GM23248 (cell line): Measurements from ENCODE around the gene HHIPL1. TPM values are rescaled to one million over a fixed set of nuclear protein-coding genes. Genes with fewer than 3 reads are reported as not detected.

ENCODE experiments used
- DNase-seq: peaks from one replicate; pipeline ENCODE4 v3.0.0-alpha.2; 2015
- H2AFZ ChIP-seq: fragments of 200-600 bp; sonication (generic); 2 replicates; pipeline ENCODE4 v1.6.1; 2016; ENCODE audit warnings: antibody characterized with exemption
- H3F3A ChIP-seq: fragments of 200-600 bp; sonication (generic); 2 replicates; pipeline ENCODE4 v1.6.1; 2016; ENCODE audit warnings: mild to moderate bottlenecking, antibody characterized with exemption, mixed run types; ENCODE audit not compliant: insufficient read depth
- H3K27ac ChIP-seq: fragments of 200-600 bp; sonication (generic); 2 replicates; pipeline ENCODE4 v1.5.1; 2016; ENCODE audit warnings: mild to moderate bottlenecking
- H3K27me3 ChIP-seq: fragments of 200-600 bp; sonication (generic); replicated peaks from 2 replicates; pipeline ENCODE4 v1.6.1; 2016; ENCODE audit warnings: mild to moderate bottlenecking; ENCODE audit not compliant: insufficient read depth
- H3K36me3 ChIP-seq: fragments of 200-600 bp; sonication (generic); 2 replicates; pipeline ENCODE4 v1.6.1; 2016; ENCODE audit warnings: low read depth, mild to moderate bottlenecking
- H3K4me1 ChIP-seq: fragments of 200-600 bp; sonication (generic); 2 replicates; pipeline ENCODE4 v1.6.1; 2016; ENCODE audit warnings: mild to moderate bottlenecking; ENCODE audit not compliant: insufficient read depth
- H3K4me2 ChIP-seq: fragments of 200-600 bp; sonication (generic); one replicate; pipeline ENCODE4 v1.6.1; 2016; ENCODE audit warnings: mild to moderate bottlenecking; ENCODE audit not compliant: unreplicated experiment
- H3K4me3 ChIP-seq: fragments of 200-600 bp; sonication (generic); 2 replicates; pipeline ENCODE4 v1.5.1; 2016; ENCODE audit warnings: mild to moderate bottlenecking
- H3K79me2 ChIP-seq: fragments of 200-600 bp; sonication (generic); 2 replicates; pipeline ENCODE4 v1.6.1; 2016; ENCODE audit warnings: mild to moderate bottlenecking; ENCODE audit not compliant: insufficient read depth
- H3K9ac ChIP-seq: fragments of 200-600 bp; sonication (generic); 2 replicates; pipeline ENCODE4 v1.6.1; 2016; ENCODE audit warnings: mild to moderate bottlenecking
- H3K9me2 ChIP-seq: fragments of 200-600 bp; sonication (generic); 2 replicates; pipeline ENCODE4 v1.6.1; 2016; ENCODE audit warnings: mixed run types, mild to moderate bottlenecking, moderate library complexity; ENCODE audit not compliant: insufficient read depth
- H3K9me3 ChIP-seq: fragments of 200-600 bp; sonication (generic); one replicate; pipeline ENCODE4 v1.6.1; 2017; ENCODE audit warnings: low read depth
- H4K20me1 ChIP-seq: fragments of 200-600 bp; sonication (generic); 2 replicates; pipeline ENCODE4 v1.6.0; 2016; ENCODE audit not compliant: insufficient read depth
- EZH2 ChIP-seq: fragments of 200-600 bp; sonication (generic); IDR thresholded peaks from 2 replicates; pipeline ENCODE4 v1.6.1; 2018; ENCODE audit warnings: antibody characterized with exemption, mild to moderate bottlenecking; ENCODE audit not compliant: insufficient read depth, poor library complexity, severe bottlenecking
- EZH2phosphoT487 ChIP-seq: fragments of 200-600 bp; sonication (generic); IDR thresholded peaks from 2 replicates; pipeline ENCODE4 v1.6.1; 2018; ENCODE audit warnings: antibody characterized with exemption, moderate library complexity, mild to moderate bottlenecking, low read depth; ENCODE audit not compliant: insufficient read depth
- WGBS, 2 experiments: methylation state at CpG; one replicate each; pipeline ENCODE4 v1.1.6; 2015 to 2017; ENCODE audit warnings: low lambda C conversion rate in 2 of 2, low coverage in 1 of 2; ENCODE audit errors: missing lambda C conversion rate in 2 of 2; 5-methylcytosine and 5-hydroxymethylcytosine counted together
- in situ Hi-C: fragments of 300-500 bp; cut with MboI; formaldehyde crosslinking; loops from 2 replicates; pipeline ENCODE4 v1.15.0; 2020
- polyA plus RNA-seq: library from polyadenylated mRNA; unstranded; fragments of >200 nt; fragmentation: Nextera tagmentation; extraction: Ambion mirVana; gene quantifications from 2 replicates; pipeline ENCODE4 v1.2.1, GENCODE V29; 2016
- total RNA-seq: library from RNA; depleted of rRNA; stranded (reverse); fragments of >200 nt; shearing (Covaris generic); gene quantifications from 2 replicates; pipeline ENCODE4 v1.2.3, GENCODE V29; 2014

HHIPL1 gene
- total and polyA plus RNA-seq, 2 experiments from 2014 or later = 6.5 to 11.3 TPM

- Histone ChIP-seq H3K9ac (no peak overlapping the region), H3F3A (no peaks in the 10 kb centered on the region), H2AFZ (no peak overlapping the region), H3K27ac (no peak overlapping the region), H3K36me3 (no peaks in the 10 kb centered on the region), H3K4me2 (no peak overlapping the region), H3K4me1 (peaks cover 8% of the 10 kb centered on the region), H3K27me3 (no peaks in the 10 kb centered on the region), H3K4me3 (no peak overlapping the region), H3K9me3 (no peaks in the 10 kb centered on the region), H3K79me2 (no peaks in the 10 kb centered on the region), H3K9me2 (no peaks in the 10 kb centered on the region), H4K20me1 (no peaks in the 10 kb centered on the region)
- WGBS, 2 experiments = 55 to 58% methylated on average over 8 of the region's 8 CpGs
- TF ChIP-seq EZH2phosphoT487 (no peak), EZH2 (no peak)
- DNase-seq = no peak
- in situ Hi-C loops = no loop called here
Measured at GRCh38 chr14:99664058-99664936, 19.4 kb downstream of the HHIPL1 start.

GRCh38 chr14:99664937-99665273 lies 20.0 kb downstream of the HHIPL1 start:
- Histone ChIP-seq H3K27me3 (no peaks in the 10 kb centered on the region), H4K20me1 (no peaks in the 10 kb centered on the region), H3K4me1 (peaks cover 7% of the 10 kb centered on the region), H3F3A (no peaks in the 10 kb centered on the region), H2AFZ (no peak overlapping the region), H3K4me2 (no peak overlapping the region), H3K4me3 (no peak overlapping the region), H3K9me2 (no peaks in the 10 kb centered on the region), H3K27ac (no peak overlapping the region), H3K9me3 (no peaks in the 10 kb centered on the region), H3K36me3 (no peaks in the 10 kb centered on the region), H3K9ac (no peak overlapping the region), H3K79me2 (no peaks in the 10 kb centered on the region)
- WGBS, 2 experiments = 78 to 82% methylated on average over 12 of the region's 12 CpGs
- TF ChIP-seq EZH2 (no peak), EZH2phosphoT487 (no peak)
- no peak for DNase-seq
- in situ Hi-C loops = no loop called here

- Histone ChIP-seq H3K36me3 (no peaks in the 10 kb centered on the region), H3F3A (no peaks in the 10 kb centered on the region; the same call in 1 of the 2 replicates), H3K27ac (no peak overlapping the region), H3K4me1 (peaks cover 7% of the 10 kb centered on the region; the same call in 1 of the 2 replicates), H3K9me3 (no peaks in the 10 kb centered on the region), H4K20me1 (no peaks in the 10 kb centered on the region), H3K79me2 (no peaks in the 10 kb centered on the region), H3K4me2 (no peak overlapping the region), H3K9ac (no peak overlapping the region), H3K27me3 (no peaks in the 10 kb centered on the region), H2AFZ (no peak overlapping the region), H3K9me2 (no peaks in the 10 kb centered on the region), H3K4me3 (no peak overlapping the region)
- in situ Hi-C loops = no loop called here
- WGBS, 2 experiments = 59 to 100% methylated on average over 2 to 6 of the region's 6 CpGs
- TF ChIP-seq EZH2phosphoT487 (no peak), EZH2 (no peak)
- no peak for DNase-seq
Measured at GRCh38 chr14:99666533-99666932, 21.6 kb downstream of the HHIPL1 start.

GRCh38 chr14:99667045-99667444 lies 22.1 kb downstream of the HHIPL1 start:
- peaks cover 9% of the 10 kb centered on the region; the same call in 1 of the 2 replicates for H3K4me1 ChIP-seq

More at GRCh38 chr14:99667045-99667444, 22.1 kb downstream of the HHIPL1 start:
- TF ChIP-seq EZH2 = no peak
- no peak for TF ChIP-seq EZH2phosphoT487
- Histone ChIP-seq H2AFZ (no peak overlapping the region), H3K9ac (no peak overlapping the region), H3K27me3 (no peaks in the 10 kb centered on the region), H3K4me2 (no peak overlapping the region), H3K79me2 (no peaks in the 10 kb centered on the region), H3F3A (no peaks in the 10 kb centered on the region; the same call in 1 of the 2 replicates), H3K36me3 (no peaks in the 10 kb centered on the region), H4K20me1 (no peaks in the 10 kb centered on the region), H3K9me2 (no peaks in the 10 kb centered on the region), H3K4me3 (no peak overlapping the region), H3K27ac (no peak overlapping the region), H3K9me3 (no peaks in the 10 kb centered on the region)
- no peak for DNase-seq
- in situ Hi-C loops = no loop called here
- 71 to 80% methylated on average over 2 of the region's 2 CpGs for WGBS, 2 experiments
